ENCODE measurements around the gene MRPL45. TPM values are rescaled to one million over a fixed set of nuclear protein-coding genes. Genes with fewer than 3 reads are reported as not detected.
A peak's percentile ranks its signal among the peaks of the same experiment; 100 is the strongest.

MRPL45 gene
- total and polyA plus RNA-seq, 9 of the 15 experiments (the other 6 are each of a cell fraction or from before 2014, with no cell fraction given): 48.4 to 228 (median 76.8) TPM

GRCh38 chr17:38333635-38334295 is 36.8 kb downstream of the MRPL45 start (continued):
- TF ChIP-seq REST (IDR thresholded peaks at IDR 0.05; ENCODE audit: borderline replicate concordance): peak; percentile 68; the same call in 1 of the 2 replicates
- no peak for TF ChIP-seq REST (CRISPR knock-in tag; IDR thresholded peaks at IDR 0.05; ENCODE audit: low read depth)
- peak in 1 of 2 experiments; percentile 75; a peak in 2 of 4 replicates for TF ChIP-seq RAD21 (CRISPR knock-in tag; conservative IDR thresholded peaks at IDR 0.05 in 1 of 2, IDR thresholded peaks at IDR 0.05 in 1 of 2)
- TF ChIP-seq ESRRA (IDR thresholded peaks at IDR 0.05; ENCODE audit: borderline replicate concordance, low read depth): 0 out of 2 replicates have a peak, but pooled peaks have one; percentile 20
- TF ChIP-seq SMC3 (conservative IDR thresholded peaks at IDR 0.05; ENCODE audit: insufficient read depth, low read depth, low read length): peak; percentile 68
- TF ChIP-seq CBX1 (IDR thresholded peaks at IDR 0.05; ENCODE audit: low read depth): no peak

Data from K562 (cell line).